Spleen (tissue), 13 donors: Measurements from ENCODE around the gene SLC9A6. TPM values are rescaled to one million over a fixed set of nuclear protein-coding genes. Genes with fewer than 3 reads are reported as not detected.

Experiments used
- DNase-seq: peaks from one replicate; pipeline ENCODE4 v3.0.0-alpha.2; 2020
- H3K27ac ChIP-seq, 8 donors: fragments of 200-600 bp; sonication (generic) in 7 of 8; 1 replicate in 4 of 8; 2 replicates in 4 of 8; pipeline versions ENCODE4 v1.5.0 to v1.8.0; 2016 to 2021; ENCODE audit warnings: inconsistent platforms in 4 of 8, mild to moderate bottlenecking in 4 of 8, moderate library complexity in 1 of 8
- H3K27me3 ChIP-seq, 7 donors: fragments of 200-600 bp; sonication (generic) in 6 of 7; replicated peaks in 1 of 7; 1 replicate in 4 of 7; 2 replicates in 3 of 7; pipeline versions ENCODE4 v1.5.0 to v1.8.0; 2016 to 2021; ENCODE audit warnings: inconsistent platforms in 3 of 7, mild to moderate bottlenecking in 1 of 7
- H3K36me3 ChIP-seq, 6 donors: fragments of 200-600 bp; sonication (generic) in 5 of 6; 1 replicate in 4 of 6; 2 replicates in 2 of 6; pipeline versions ENCODE4 v1.5.0 to v1.8.0; 2016 to 2021; ENCODE audit warnings: inconsistent platforms in 2 of 6
- H3K4me1 ChIP-seq, 6 donors: fragments of 200-600 bp; sonication (generic) in 5 of 6; 1 replicate in 3 of 6; 2 replicates in 3 of 6; pipeline versions ENCODE4 v1.5.0 to v1.8.0; 2016 to 2021; ENCODE audit warnings: inconsistent platforms in 3 of 6
- H3K4me3 ChIP-seq, 8 donors: fragments of 200-600 bp; sonication (generic) in 7 of 8; 1 replicate in 4 of 8; 2 replicates in 4 of 8; pipeline versions ENCODE4 v1.5.0 to v1.8.0; 2016 to 2021; ENCODE audit warnings: inconsistent platforms in 4 of 8, mild to moderate bottlenecking in 4 of 8, moderate library complexity in 2 of 8
- H3K9me3 ChIP-seq, 8 donors: fragments of 200-600 bp; sonication (generic) in 7 of 8; 1 replicate in 4 of 8; 2 replicates in 4 of 8; pipeline versions ENCODE4 v1.5.0 to v1.8.0; 2016 to 2021; ENCODE audit warnings: inconsistent platforms in 4 of 8
- POLR2A ChIP-seq, 3 donors: fragments of 450-650 bp; IDR thresholded peaks; one replicate each; pipeline ENCODE4 v1.5.1; 2017; ENCODE audit warnings: antibody characterized with exemption in 3 of 3, mild to moderate bottlenecking in 1 of 3
- POLR2AphosphoS5 ChIP-seq, 3 donors: sonication (generic); formaldehyde crosslinking; IDR thresholded peaks; one replicate each; pipeline ENCODE4 v1.5.1; 2017; ENCODE audit warnings: antibody characterized with exemption in 3 of 3
- WGBS, 5 donors: extraction: QIAGEN DNeasy Blood & Tissue Kit in 3 of 5; methylation state at CpG; one replicate each; pipeline versions ENCODE4 v1.1.5 to v1.1.7; 2013 to 2018; 5-methylcytosine and 5-hydroxymethylcytosine counted together
- intact Hi-C: fragments of 100-400 bp; cut with DNase I; formaldehyde crosslinking; loops from one replicate; pipeline ENCODE4 v1.15.0; 2023; ENCODE audit warnings: low total_unique reads
- long read RNA-seq, 2 donors: transcript quantifications; one replicate each; lab custom pipeline, GENCODE V29; 2026
- polyA plus RNA-seq, 3 donors: library from polyadenylated mRNA; stranded (reverse); fragments of 200-250 nt; gene quantifications; one replicate each; pipeline ENCODE4 v1.2.1, GENCODE V29; 2013
- total RNA-seq, 7 donors: library from RNA; depleted of rRNA in 3 of 7; stranded (reverse); fragments of >200 nt in 3 of 7; fragmentation: NEBNext Ultra II Directional in 4 of 7; extraction: Animal tissue kit (Norgen Biotek cat#: 25700) in 4 of 7; gene quantifications; one replicate each; pipeline versions ENCODE4 v1.1.0 to v1.2.1, GENCODE V29; 2016 to 2021
- TF ChIP-seq, protein P1 (sequence below), 11 experiments: fragments of 200-600 bp in 7 of 11; fragments of 450-650 bp in 4 of 11; sonication (generic) in 4 of 11; IDR thresholded peaks in 8 of 11; conservative IDR thresholded peaks in 3 of 11; 1 replicate in 7 of 11; 2 replicates in 4 of 11; pipeline versions ENCODE4 v1.4.0 to v1.8.0; 2016 to 2021; ENCODE audit warnings: antibody characterized with exemption in 11 of 11, inconsistent platforms in 4 of 11, mild to moderate bottlenecking in 1 of 11
- donor health status: healthy with polysubstance abuse.
- donor health status: DM: no; HTN: no; CAD: no; lungs with moderate emphysema.
- donor health status: DM: no; HTN: no; CAD: no.
- donor health status: Bipolar disorder and iron deficiency.
- donor health status: healthy.
- donor health status: DM: no; HTN: no; CAD: no.
- donor health status: DM: yes; HTN: yes; CAD: no.

SLC9A6 gene
- total RNA-seq: 10 to 100 TPM; 10.5 to 19.9 (median 14.2) TPM
- 1 to 10 TPM; 6.2 to 6.8 (median 6.6) TPM for polyA plus RNA-seq
- long read RNA-seq, donor 1: 0 reads
- long read RNA-seq, donor 2, partial matches to known transcripts: 0 of 1 reads
- long read RNA-seq, donor 2, other reads (novel, unspliced or antisense): 0 of 1 reads

DNA sequence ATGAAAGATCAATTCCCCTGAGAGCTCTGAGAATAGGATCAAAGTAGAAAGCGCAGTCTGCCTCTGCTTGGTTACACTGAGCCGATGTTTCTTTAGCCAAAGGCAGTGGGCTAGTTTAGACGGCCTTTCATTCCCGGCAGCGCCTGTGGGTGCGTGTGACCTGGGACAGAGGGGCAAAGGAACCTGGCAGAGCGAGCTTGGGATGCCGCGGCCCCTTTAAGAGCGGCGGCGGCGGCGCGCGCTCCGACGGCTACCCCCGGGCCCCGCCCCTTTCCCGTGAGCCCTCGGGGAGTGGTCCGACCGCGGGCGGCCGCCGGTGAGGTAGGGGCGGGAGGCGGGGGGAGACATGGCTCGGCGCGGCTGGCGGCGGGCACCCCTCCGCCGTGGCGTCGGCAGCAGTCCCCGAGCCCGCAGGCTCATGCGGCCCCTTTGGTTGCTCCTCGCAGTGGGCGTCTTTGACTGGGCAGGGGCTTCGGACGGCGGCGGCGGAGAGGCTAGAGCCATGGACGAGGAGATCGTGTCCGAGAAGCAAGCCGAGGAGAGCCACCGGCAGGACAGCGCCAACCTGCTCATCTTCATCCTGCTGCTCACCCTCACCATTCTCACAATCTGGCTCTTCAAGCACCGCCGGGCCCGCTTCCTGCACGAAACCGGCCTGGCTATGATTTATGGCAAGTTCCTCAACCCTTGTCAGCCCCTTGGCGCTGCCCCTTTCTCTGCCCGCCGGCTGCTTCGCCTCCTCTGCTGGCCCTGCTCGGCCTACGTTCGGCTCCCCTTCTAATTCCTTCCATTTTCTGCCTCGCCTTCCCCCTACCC, at the start of gene SLC9A6:
SLC9A6 (plus strand) TSS at position 279 of the 816 bp plus-strand sequence; CDS start at position 503, 224 bp downstream.
- H3K27ac ChIP-seq: peak within 1 kb of the TSS; percentile 46 to 91 (median 86)
- TF ChIP-seq, protein P1, sequence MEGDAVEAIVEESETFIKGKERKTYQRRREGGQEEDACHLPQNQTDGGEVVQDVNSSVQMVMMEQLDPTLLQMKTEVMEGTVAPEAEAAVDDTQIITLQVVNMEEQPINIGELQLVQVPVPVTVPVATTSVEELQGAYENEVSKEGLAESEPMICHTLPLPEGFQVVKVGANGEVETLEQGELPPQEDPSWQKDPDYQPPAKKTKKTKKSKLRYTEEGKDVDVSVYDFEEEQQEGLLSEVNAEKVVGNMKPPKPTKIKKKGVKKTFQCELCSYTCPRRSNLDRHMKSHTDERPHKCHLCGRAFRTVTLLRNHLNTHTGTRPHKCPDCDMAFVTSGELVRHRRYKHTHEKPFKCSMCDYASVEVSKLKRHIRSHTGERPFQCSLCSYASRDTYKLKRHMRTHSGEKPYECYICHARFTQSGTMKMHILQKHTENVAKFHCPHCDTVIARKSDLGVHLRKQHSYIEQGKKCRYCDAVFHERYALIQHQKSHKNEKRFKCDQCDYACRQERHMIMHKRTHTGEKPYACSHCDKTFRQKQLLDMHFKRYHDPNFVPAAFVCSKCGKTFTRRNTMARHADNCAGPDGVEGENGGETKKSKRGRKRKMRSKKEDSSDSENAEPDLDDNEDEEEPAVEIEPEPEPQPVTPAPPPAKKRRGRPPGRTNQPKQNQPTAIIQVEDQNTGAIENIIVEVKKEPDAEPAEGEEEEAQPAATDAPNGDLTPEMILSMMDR (IDR thresholded peaks at IDR 0.05 in 8 of 11, conservative IDR thresholded peaks at IDR 0.05 in 3 of 11): no peak
- peak in 2 of 3 donors; percentile 74 to 80 for TF ChIP-seq POLR2AphosphoS5 (IDR thresholded peaks at IDR 0.05)
- H3K27me3 ChIP-seq: no peaks in the 10 kb centered on the region
- H3K9me3 ChIP-seq: no peaks in the 10 kb centered on the region
- 0 to 48% (median 12%) methylated on average over 15 to 65 of the region's 68 CpGs for WGBS, 5 donors
- peak; percentile 95 for DNase-seq
- H3K4me3 ChIP-seq: peak within 1 kb of the TSS; percentile 43 to 85 (median 59)
- no peaks in the 10 kb centered on the region for H3K36me3 ChIP-seq
- peaks cover 4 to 58% (median 31%) of the 10 kb centered on the region in 6 donors for H3K4me1 ChIP-seq
- intact Hi-C loops: no loop called here

DNA sequence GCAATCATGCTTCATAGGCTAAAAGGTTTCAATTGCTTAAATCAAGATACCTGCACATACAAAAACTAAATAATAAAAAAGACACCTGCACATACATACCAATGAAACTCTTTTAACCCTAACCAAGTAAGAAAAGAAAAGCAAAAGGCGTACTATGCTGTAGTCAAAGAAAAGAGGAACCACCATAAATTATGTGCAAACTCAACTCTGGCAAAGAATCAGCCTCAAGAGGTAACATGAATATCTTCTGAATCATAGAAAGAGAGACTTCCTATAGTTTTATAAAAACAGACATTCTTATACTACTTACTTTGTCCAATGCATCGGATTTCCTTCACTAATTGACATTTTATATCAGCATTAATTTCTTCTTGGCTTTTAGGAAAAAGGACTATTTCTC, 40.7 kb upstream of the SLC9A6 start:
- peaks cover 0 to 6% (median 0%) of the 10 kb centered on the region in 8 donors for H3K9me3 ChIP-seq
- H3K4me3 ChIP-seq: no peak overlapping the region
- no peak overlapping the region for H3K27ac ChIP-seq
- 42 to 61% (median 48%) methylated on average over 2 of the region's 2 CpGs for WGBS, 5 donors
- no peaks in the 10 kb centered on the region for H3K4me1 ChIP-seq
- intact Hi-C loops: no loop called here
- H3K27me3 ChIP-seq: no peaks in the 10 kb centered on the region
- TF ChIP-seq POLR2A (IDR thresholded peaks at IDR 0.05) (no peak), POLR2AphosphoS5 (IDR thresholded peaks at IDR 0.05) (no peak)
- TF ChIP-seq, protein P1 (IDR thresholded peaks at IDR 0.05 in 8 of 11, conservative IDR thresholded peaks at IDR 0.05 in 3 of 11): no peak
- no peak for DNase-seq
- H3K36me3 ChIP-seq: no peaks in the 10 kb centered on the region

DNA sequence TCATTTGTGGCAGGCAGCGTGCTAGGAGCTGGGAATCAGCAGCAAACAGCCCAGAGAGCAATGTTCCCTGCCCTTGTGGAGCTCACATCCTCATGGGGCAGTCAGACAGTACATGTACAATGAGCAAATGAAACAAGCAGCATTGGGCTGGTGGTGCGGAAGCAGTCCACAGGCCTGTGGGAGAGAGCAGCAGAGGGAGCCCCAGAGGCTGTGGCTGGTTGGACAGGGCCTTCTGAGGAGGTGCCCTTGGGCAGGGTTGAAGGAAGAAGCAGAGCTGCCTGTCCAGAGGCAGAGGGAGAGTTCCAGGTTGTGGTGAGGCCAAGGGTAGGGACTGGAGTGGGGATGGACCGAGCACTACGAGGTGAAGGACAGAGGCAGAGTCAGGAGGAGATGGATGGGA, 33.9 kb upstream of the SLC9A6 start:
- Histone ChIP-seq H3K27ac (no peak overlapping the region), H3K36me3 (no peaks in the 10 kb centered on the region), H3K9me3 (no peaks in the 10 kb centered on the region), H3K4me1 (no peaks in the 10 kb centered on the region), H3K4me3 (no peak overlapping the region), H3K27me3 (no peaks in the 10 kb centered on the region)
- WGBS, 5 donors: 67 to 93% (median 89%) methylated on average over 3 to 4 of the region's 4 CpGs
- DNase-seq: no peak
- no peak for TF ChIP-seq POLR2A (IDR thresholded peaks at IDR 0.05)
- TF ChIP-seq, protein P1 (IDR thresholded peaks at IDR 0.05 in 8 of 11, conservative IDR thresholded peaks at IDR 0.05 in 3 of 11): no peak
- no peak for TF ChIP-seq POLR2AphosphoS5 (IDR thresholded peaks at IDR 0.05)
- intact Hi-C loops: no loop called here

DNA sequence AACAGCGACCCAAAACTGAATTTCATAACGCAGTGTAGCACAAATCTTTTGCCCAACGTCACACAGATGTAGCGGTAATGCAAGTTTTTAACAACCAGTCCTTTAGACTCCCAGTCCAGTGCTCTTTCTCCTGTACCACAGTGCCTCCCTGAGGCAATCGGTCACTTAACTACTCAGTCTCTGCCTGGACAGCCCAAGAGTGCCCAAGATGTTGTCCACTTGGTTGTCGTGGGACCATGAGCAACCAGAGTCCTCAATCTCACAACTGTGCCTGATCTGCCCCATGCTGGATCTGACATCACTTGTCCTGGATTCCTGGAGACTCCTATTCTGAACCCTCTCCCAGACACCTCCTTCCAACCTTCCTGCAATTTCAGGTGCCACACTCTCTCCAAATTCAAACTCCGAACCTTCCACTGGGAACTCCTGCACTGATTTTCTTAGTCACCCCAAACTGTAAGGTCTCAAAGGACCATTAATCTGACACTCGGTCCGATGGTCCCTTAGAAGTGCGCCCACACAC, 12.1 kb upstream of the SLC9A6 start:
- Histone ChIP-seq H3K4me1 (peaks cover 6 to 29% (median 15%) of the 10 kb centered on the region in 6 donors), H3K27ac (peak overlapping the region; percentile 78 to 95 (median 90)), H3K4me3 (peak overlapping the region; percentile 52 to 76 (median 56)), H3K9me3 (no peaks in the 10 kb centered on the region), H3K27me3 (no peaks in the 10 kb centered on the region), H3K36me3 (peaks cover 0 to 11% (median 0%) of the 10 kb centered on the region in 6 donors)
- 2 to 51% (median 6%) methylated on average over 8 to 10 of the region's 10 CpGs for WGBS, 5 donors
- TF ChIP-seq, protein P1 (IDR thresholded peaks at IDR 0.05 in 8 of 11, conservative IDR thresholded peaks at IDR 0.05 in 3 of 11): peak in 1 of 11 experiments; percentile 1
- TF ChIP-seq POLR2A (IDR thresholded peaks at IDR 0.05): no peak
- intact Hi-C loops: no loop called here
- DNase-seq: no peak
